Activated CD4-positive, alpha-beta memory T cell treated with anti-CD3 and anti-CD28 coated beads for 36 hours (primary cell): Measurements from ENCODE around the gene FRMD4A. TPM values are rescaled to one million over a fixed set of nuclear protein-coding genes. Genes with fewer than 3 reads are reported as not detected.

Experiments used
- CTCF ChIA-PET: fragments of 350-600 bp; sonication (Branson Sonifier 250); formaldehyde crosslinking; loops from one replicate; lab custom pipeline; 2021; ENCODE audit warnings: antibody characterized with exemption, inconsistent platforms; lab: Charles Lee
- POLR2A ChIA-PET: fragments of 350-600 bp; sonication (Branson Sonifier 250); formaldehyde crosslinking; loops from one replicate; lab custom pipeline; 2021; ENCODE audit warnings: antibody characterized with exemption; lab: Charles Lee
- DNase-seq: peaks from one replicate; pipeline ENCODE4 v3.0.0-alpha.2; 2020
- H3K27ac Mint-ChIP-seq: one replicate; pipeline ENCODE4 v1.8.0; 2021; ENCODE audit warnings: mixed read lengths
- H3K27me3 Mint-ChIP-seq: one replicate; pipeline ENCODE4 v1.8.0; 2021; ENCODE audit warnings: mixed read lengths
- H3K36me3 Mint-ChIP-seq: one replicate; pipeline ENCODE4 v1.8.0; 2021; ENCODE audit warnings: mixed read lengths
- H3K4me1 Mint-ChIP-seq: one replicate; pipeline ENCODE4 v1.8.0; 2021; ENCODE audit warnings: low read depth, mixed read lengths
- H3K4me3 Mint-ChIP-seq: one replicate; pipeline ENCODE4 v1.8.0; 2021; ENCODE audit warnings: mild to moderate bottlenecking, mixed read lengths
- H3K9me3 Mint-ChIP-seq: one replicate; pipeline ENCODE4 v1.8.0; 2021; ENCODE audit warnings: mixed read lengths
- intact Hi-C: fragments of 100-400 bp; cut with micrococcal nuclease; formaldehyde crosslinking; loops from one replicate; pipeline ENCODE4 v1.15.1; 2023
- total RNA-seq, 2 experiments: library from RNA; stranded (reverse); gene quantifications; one replicate each; pipeline ENCODE4 v1.2.3, GENCODE V29; 2021

Gene FRMD4A
- total RNA-seq, 2 experiments from 2014 or later: 0.31 to 1.7 TPM

DNA sequence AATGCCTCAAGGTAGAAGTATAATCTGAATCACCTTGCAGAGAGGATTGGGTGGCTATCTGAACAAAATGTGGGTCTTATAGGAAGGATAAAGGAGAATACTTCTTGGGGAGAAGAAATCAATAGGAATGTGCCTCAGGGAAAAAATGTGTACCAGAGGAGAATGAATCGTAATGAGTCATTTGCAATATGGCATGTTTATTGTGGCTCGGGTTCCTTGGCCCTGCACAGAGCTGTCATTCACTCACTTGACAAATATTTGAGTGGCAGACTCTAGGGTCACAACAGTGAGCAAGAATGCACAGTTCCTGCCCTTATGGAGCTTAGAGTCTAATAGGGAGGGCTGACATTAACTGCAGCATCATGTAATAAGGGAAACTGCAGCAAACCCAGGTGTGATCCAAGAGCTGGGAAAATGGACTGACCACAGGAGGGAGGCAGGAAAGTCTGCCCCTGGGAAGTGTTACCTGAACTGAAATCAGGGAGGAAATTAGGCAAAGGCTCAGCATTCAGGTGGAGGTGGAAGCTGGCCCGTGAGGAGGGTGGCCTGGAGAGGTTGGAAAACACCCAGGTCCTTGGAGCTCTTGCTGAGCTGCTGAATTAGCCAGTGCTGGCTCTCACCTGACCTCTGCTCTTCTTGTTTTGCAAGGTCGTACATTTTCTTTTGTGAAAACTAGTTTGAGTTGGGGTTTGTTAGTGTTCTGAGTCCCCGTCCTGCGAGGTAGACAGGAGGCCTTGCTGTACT lies 203.9 kb downstream of the FRMD4A start:
- POLR2A ChIA-PET: no interaction called here
- H3K36me3 Mint-ChIP-seq: no peaks in the 10 kb centered on the region
- no peak for DNase-seq
- CTCF ChIA-PET: no interaction called here
- intact Hi-C loops: no loop called here
- H3K4me1 Mint-ChIP-seq: no peaks in the 10 kb centered on the region
- no peak overlapping the region for H3K27ac Mint-ChIP-seq
- H3K27me3 Mint-ChIP-seq: peaks cover 2% of the 10 kb centered on the region
- no peak overlapping the region for H3K4me3 Mint-ChIP-seq
- H3K9me3 Mint-ChIP-seq: no peaks in the 10 kb centered on the region

- Mint-ChIP-seq H3K9me3 (no peaks in the 10 kb centered on the region), H3K4me3 (no peak overlapping the region), H3K27ac (no peak overlapping the region), H3K4me1 (no peaks in the 10 kb centered on the region), H3K36me3 (no peaks in the 10 kb centered on the region), H3K27me3 (peaks cover 2% of the 10 kb centered on the region)
- ChIA-PET POLR2A (no interaction called here), CTCF (no interaction called here)
- DNase-seq: no peak
- intact Hi-C loops: no loop called here
These were observed 205.2 kb downstream of the FRMD4A start for GRCh38 chr10:14125564-14125963.

- no peak for DNase-seq
- H3K27ac Mint-ChIP-seq: no peak overlapping the region
- CTCF ChIA-PET: no interaction called here
- H3K4me1 Mint-ChIP-seq: no peaks in the 10 kb centered on the region
- no peaks in the 10 kb centered on the region for H3K36me3 Mint-ChIP-seq
- POLR2A ChIA-PET: no interaction called here
- H3K9me3 Mint-ChIP-seq: no peaks in the 10 kb centered on the region
- no peak overlapping the region for H3K4me3 Mint-ChIP-seq
- H3K27me3 Mint-ChIP-seq: peaks cover 2% of the 10 kb centered on the region
- intact Hi-C loops: no loop called here
These were observed 205.8 kb downstream of the FRMD4A start for GRCh38 chr10:14124941-14125340.

DNA sequence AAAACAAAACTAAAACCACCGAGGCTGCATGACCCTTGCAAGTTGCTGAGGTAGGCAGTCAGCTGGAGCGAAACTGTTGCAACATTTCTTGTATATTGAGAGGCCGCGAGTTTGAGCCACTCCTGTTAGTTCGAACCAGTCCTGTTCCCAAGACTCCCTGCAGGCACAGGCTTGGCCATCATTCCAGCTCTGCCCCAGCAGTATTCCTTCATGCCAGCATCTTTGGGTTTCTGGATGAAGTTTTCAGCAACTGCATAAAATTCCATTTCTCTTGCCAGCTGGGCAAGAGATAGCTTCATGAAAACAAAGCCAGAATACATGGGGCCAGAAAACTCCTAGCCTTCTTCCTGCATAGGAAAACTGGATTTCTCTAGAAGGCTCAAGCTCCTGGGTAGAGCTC lies 207.6 kb downstream of the FRMD4A start:
- POLR2A ChIA-PET: no interaction called here
- no peaks in the 10 kb centered on the region for H3K27me3 Mint-ChIP-seq
- DNase-seq: no peak
- intact Hi-C loops: no loop called here
- H3K36me3 Mint-ChIP-seq: no peaks in the 10 kb centered on the region
- H3K4me1 Mint-ChIP-seq: no peaks in the 10 kb centered on the region
- CTCF ChIA-PET: no interaction called here
- H3K27ac Mint-ChIP-seq: no peak overlapping the region
- H3K9me3 Mint-ChIP-seq: no peaks in the 10 kb centered on the region
- H3K4me3 Mint-ChIP-seq: no peak overlapping the region

GRCh38 chr10:14120812-14121211 lies 209.9 kb downstream of the FRMD4A start:
- DNase-seq: no peak
- Mint-ChIP-seq H3K36me3 (no peaks in the 10 kb centered on the region), H3K4me1 (no peaks in the 10 kb centered on the region), H3K27me3 (no peaks in the 10 kb centered on the region), H3K4me3 (no peak overlapping the region), H3K27ac (no peak overlapping the region), H3K9me3 (no peaks in the 10 kb centered on the region)
- CTCF ChIA-PET: no interaction called here
- POLR2A ChIA-PET: no interaction called here
- intact Hi-C loops: no loop called here

DNA sequence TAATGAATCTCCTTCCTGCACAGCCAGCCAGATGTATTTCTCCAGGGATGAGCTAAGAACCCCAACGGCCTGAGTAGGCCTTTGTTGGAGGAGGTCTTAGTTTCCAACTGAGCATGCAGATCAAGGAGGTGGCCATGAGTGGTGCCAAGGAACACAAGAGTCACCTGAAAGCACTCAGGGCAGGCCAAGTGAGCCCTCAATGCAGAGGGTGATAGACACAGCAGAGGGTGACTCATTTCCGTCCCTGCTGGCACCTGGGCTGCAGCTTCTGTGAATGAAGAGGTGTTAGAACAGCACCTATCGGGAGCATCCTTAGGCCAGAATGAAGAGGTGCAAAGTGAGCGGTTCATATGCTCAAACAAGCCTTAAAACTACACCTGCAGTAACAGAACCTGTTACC lies 211.8 kb downstream of the FRMD4A start:
- DNase-seq: no peak
- Mint-ChIP-seq H3K9me3 (no peaks in the 10 kb centered on the region), H3K27me3 (no peaks in the 10 kb centered on the region), H3K4me1 (no peaks in the 10 kb centered on the region), H3K27ac (no peak overlapping the region), H3K36me3 (no peaks in the 10 kb centered on the region), H3K4me3 (no peak overlapping the region)
- intact Hi-C loops: no loop called here
- POLR2A ChIA-PET: no interaction called here
- CTCF ChIA-PET: no interaction called here

GRCh38 chr10:14116837-14117236 lies 213.9 kb downstream of the FRMD4A start:
- H3K36me3 Mint-ChIP-seq: no peaks in the 10 kb centered on the region
- no peaks in the 10 kb centered on the region for H3K27me3 Mint-ChIP-seq
- ChIA-PET CTCF (interaction anchor here (0.6 kb wide), 1 partner anchor 80 kb away, joined by 3 read pairs; no protein-coding TSS in a partner anchor), POLR2A (no interaction called here)
- no peaks in the 10 kb centered on the region for H3K4me1 Mint-ChIP-seq
- H3K27ac Mint-ChIP-seq: no peak overlapping the region
- no peaks in the 10 kb centered on the region for H3K9me3 Mint-ChIP-seq
- no peak overlapping the region for H3K4me3 Mint-ChIP-seq
- no peak for DNase-seq
- intact Hi-C loops: no loop called here

DNA sequence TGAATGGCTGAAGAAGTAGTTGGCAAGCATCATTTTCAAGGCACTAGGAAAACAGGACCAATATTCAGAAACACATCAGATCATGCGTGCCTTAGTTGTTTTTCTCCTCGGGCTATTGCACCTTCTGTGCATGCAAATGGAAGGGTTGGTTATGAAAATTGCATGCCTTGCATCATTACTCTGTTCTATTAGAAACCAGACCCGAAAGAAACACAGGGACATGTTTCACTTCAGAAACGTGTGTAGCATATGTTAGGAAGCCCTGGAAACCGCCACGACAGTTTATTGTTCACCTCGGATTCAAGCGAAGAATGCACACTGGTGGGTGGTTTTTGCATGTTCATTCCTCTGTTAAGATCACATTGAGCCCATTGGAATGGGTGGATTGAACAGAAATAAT lies 214.7 kb downstream of the FRMD4A start:
- DNase-seq: no peak
- CTCF ChIA-PET: no interaction called here
- Mint-ChIP-seq H3K4me3 (no peak overlapping the region), H3K4me1 (no peaks in the 10 kb centered on the region), H3K27me3 (no peaks in the 10 kb centered on the region), H3K27ac (no peak overlapping the region), H3K36me3 (no peaks in the 10 kb centered on the region), H3K9me3 (no peaks in the 10 kb centered on the region)
- intact Hi-C loops: no loop called here
- POLR2A ChIA-PET: no interaction called here

DNA sequence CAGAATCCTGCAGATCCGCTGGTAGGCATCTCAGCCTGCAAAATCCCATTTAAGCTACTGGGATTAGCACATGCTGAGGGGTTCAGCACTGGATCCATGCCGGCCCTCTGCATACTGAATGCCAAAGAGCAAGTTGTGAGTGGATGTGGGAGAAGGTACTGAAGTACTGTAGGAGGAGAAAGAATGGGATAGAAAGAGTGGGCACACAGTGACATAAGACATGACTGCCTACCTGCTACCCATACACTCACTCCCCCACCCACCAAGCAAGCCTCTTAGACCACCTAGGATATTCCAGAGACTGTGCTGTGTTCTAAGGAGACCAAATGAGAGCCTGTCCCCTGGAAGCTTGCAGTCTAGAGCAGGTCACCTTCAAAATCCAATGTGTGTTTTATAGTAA lies 215.9 kb downstream of the FRMD4A start:
- intact Hi-C loops: no loop called here
- POLR2A ChIA-PET: no interaction called here
- Mint-ChIP-seq H3K4me3 (no peak overlapping the region), H3K27ac (no peak overlapping the region), H3K9me3 (no peaks in the 10 kb centered on the region), H3K4me1 (no peaks in the 10 kb centered on the region), H3K36me3 (no peaks in the 10 kb centered on the region), H3K27me3 (no peaks in the 10 kb centered on the region)
- CTCF ChIA-PET: no interaction called here
- no peak for DNase-seq

DNA sequence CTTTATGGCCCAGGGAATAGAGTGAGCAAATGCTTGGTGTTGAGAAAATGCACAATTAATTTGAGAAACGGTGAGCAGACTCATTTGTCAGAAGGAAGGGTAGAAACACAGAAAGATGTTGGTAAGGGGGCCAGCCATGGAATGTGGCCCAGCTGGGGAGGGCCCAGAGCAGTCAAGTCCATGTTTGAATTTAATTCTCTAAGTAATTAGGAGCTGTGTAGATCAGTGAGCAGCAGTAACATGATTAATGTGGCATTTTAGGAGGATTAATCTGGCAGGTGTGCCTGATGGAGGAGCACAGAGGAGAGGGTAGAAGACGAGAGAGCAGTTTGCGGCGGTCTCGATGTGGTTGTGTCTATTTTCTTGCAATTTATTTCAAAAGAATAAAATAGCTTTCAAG lies 218.7 kb downstream of the FRMD4A start:
- POLR2A ChIA-PET: no interaction called here

GRCh38 chr10:14111208-14111607 lies 219.5 kb downstream of the FRMD4A start:
- H3K27ac Mint-ChIP-seq: no peak overlapping the region
- POLR2A ChIA-PET: no interaction called here
- no peaks in the 10 kb centered on the region for H3K4me1 Mint-ChIP-seq
- H3K9me3 Mint-ChIP-seq: peaks cover under 1% of the 10 kb centered on the region
- H3K4me3 Mint-ChIP-seq: no peak overlapping the region
- CTCF ChIA-PET: no interaction called here
- intact Hi-C loops: no loop called here
- DNase-seq: no peak
- H3K27me3 Mint-ChIP-seq: peaks cover 3% of the 10 kb centered on the region
- no peaks in the 10 kb centered on the region for H3K36me3 Mint-ChIP-seq

More for the DNA sequence above, 218.7 kb downstream of the FRMD4A start:
- H3K4me3 Mint-ChIP-seq: no peak overlapping the region
- DNase-seq: no peak
- no peaks in the 10 kb centered on the region for H3K4me1 Mint-ChIP-seq
- H3K27ac Mint-ChIP-seq: no peak overlapping the region
- CTCF ChIA-PET: no interaction called here
- intact Hi-C loops: no loop called here
- no peaks in the 10 kb centered on the region for H3K36me3 Mint-ChIP-seq
- H3K9me3 Mint-ChIP-seq: no peaks in the 10 kb centered on the region
- H3K27me3 Mint-ChIP-seq: peaks cover 3% of the 10 kb centered on the region

GRCh38 chr10:14106828-14107227 lies 223.9 kb downstream of the FRMD4A start:
- Mint-ChIP-seq H3K27me3 (peaks cover 3% of the 10 kb centered on the region), H3K9me3 (peaks cover 7% of the 10 kb centered on the region), H3K36me3 (no peaks in the 10 kb centered on the region), H3K4me1 (no peaks in the 10 kb centered on the region), H3K4me3 (no peak overlapping the region), H3K27ac (no peak overlapping the region)
- CTCF ChIA-PET: no interaction called here
- DNase-seq: no peak
- intact Hi-C loops: no loop called here
- POLR2A ChIA-PET: no interaction called here

- DNase-seq: no peak
- intact Hi-C loops: no loop called here
- no peaks in the 10 kb centered on the region for H3K4me1 Mint-ChIP-seq
- H3K27me3 Mint-ChIP-seq: no peaks in the 10 kb centered on the region
- peaks cover 7% of the 10 kb centered on the region for H3K9me3 Mint-ChIP-seq
- no peaks in the 10 kb centered on the region for H3K36me3 Mint-ChIP-seq
- no peak overlapping the region for H3K27ac Mint-ChIP-seq
- ChIA-PET POLR2A (no interaction called here), CTCF (no interaction called here)
- H3K4me3 Mint-ChIP-seq: no peak overlapping the region
These were observed 228.7 kb downstream of the FRMD4A start for GRCh38 chr10:14102056-14102455.
